CD1c-positive myeloid dendritic cell (primary cell): ENCODE measurements around the gene TMA16.

ENCODE experiments used
- DNase-seq: peaks from one replicate; pipeline ENCODE4 v3.0.0-alpha.2; 2016; ENCODE audit errors: extremely low spot score

TMA16 gene

GRCh38 chr4:163563592-163563991 is 69.1 kb downstream of the TMA16 start:
- no peak for DNase-seq

- DNase-seq = no peak
Measured at GRCh38 chr4:163564221-163564720, 69.8 kb downstream of the TMA16 start.

GRCh38 chr4:163565226-163566135 is 71.0 kb downstream of the TMA16 start:
- DNase-seq = no peak

GRCh38 chr4:163566257-163566796 is 71.8 kb downstream of the TMA16 start:
- no peak for DNase-seq

GRCh38 chr4:163568843-163569242 is 74.4 kb downstream of the TMA16 start:
- DNase-seq = no peak
